Erythroblast (primary cell): ENCODE data around the gene MYLK.

Experiments used
- GATA1 ChIP-seq: IDR thresholded peaks from 2 replicates; pipeline ENCODE4 v1.6.1; 2011; ENCODE audit warnings: low read depth, mild to moderate bottlenecking, control low read depth, low read length, moderate library complexity
- POLR2A ChIP-seq: IDR thresholded peaks from 2 replicates; pipeline ENCODE4 v1.6.1; 2011; ENCODE audit warnings: mild to moderate bottlenecking, low read length

GRCh38 chr3:123818921-123819429, 65.2 kb downstream of the MYLK start:
- TF ChIP-seq POLR2A: no peak
- no peak for TF ChIP-seq GATA1
